GM12892 (cell line): ENCODE data around the gene SVOP.
"Not testable (repeated sequence)": the region's sequence is repeated elsewhere in the genome, so short reads cannot be mapped to it uniquely, and the experiment has no call there.

ENCODE experiments used
- POLR2A ChIP-seq: IDR thresholded peaks from 2 replicates; pipeline ENCODE4 v1.6.1; 2011; ENCODE audit warnings: low read depth, low read length, control low read depth
- POLR2AphosphoS5 ChIP-seq: IDR thresholded peaks from 2 replicates; pipeline ENCODE4 v1.6.1; 2011; ENCODE audit warnings: low read depth, low read length, control low read depth
- TAF1 ChIP-seq: IDR thresholded peaks from 2 replicates; pipeline ENCODE4 v1.6.1; 2011; ENCODE audit warnings: low read depth, mild to moderate bottlenecking, control low read depth, low read length, borderline replicate concordance

DNA sequence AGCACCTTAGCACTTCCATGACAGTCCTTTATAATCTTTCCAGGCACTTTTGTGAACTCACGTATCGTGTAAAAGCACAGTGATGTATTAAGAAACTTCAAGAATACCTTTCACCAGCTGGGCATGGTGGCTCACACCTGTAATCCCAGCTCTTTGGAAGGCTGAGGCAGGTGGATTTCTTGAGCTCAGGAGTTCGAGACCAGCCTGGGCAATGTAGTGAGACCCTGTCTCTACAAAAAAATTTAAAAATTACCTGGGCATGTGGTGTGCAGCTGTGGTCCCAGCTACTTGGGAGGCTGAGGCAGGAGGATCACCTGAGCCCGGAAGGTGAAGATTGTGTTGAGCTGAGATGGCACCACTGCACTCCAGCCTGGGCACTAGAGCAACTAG lies 33.3 kb upstream of the SVOP start:
- not testable (repeated sequence) for TF ChIP-seq POLR2A, POLR2AphosphoS5, TAF1
